OCI-LY7 (cell line): ENCODE data around the gene IGF2.

ENCODE experiments used
- EZH2phosphoT487 ChIP-seq: fragments of 200-600 bp; sonication (generic); IDR thresholded peaks from 2 replicates; pipeline ENCODE4 v1.6.1; 2018; ENCODE audit warnings: low read depth, borderline replicate concordance, mild to moderate bottlenecking, mixed run types, antibody characterized with exemption, low read length, moderate library complexity, mixed read lengths
- TF ChIP-seq, protein P1 (sequence below): fragments of 200-600 bp; sonication (generic); conservative IDR thresholded peaks from 2 replicates; pipeline ENCODE4 v1.5.1; 2014; ENCODE audit warnings: mild to moderate bottlenecking, antibody characterized with exemption, low read length, moderate library complexity, mixed read lengths

GRCh38 chr11:2092956-2093412 is 46.2 kb downstream of the IGF2 start:
- TF ChIP-seq, protein P1, sequence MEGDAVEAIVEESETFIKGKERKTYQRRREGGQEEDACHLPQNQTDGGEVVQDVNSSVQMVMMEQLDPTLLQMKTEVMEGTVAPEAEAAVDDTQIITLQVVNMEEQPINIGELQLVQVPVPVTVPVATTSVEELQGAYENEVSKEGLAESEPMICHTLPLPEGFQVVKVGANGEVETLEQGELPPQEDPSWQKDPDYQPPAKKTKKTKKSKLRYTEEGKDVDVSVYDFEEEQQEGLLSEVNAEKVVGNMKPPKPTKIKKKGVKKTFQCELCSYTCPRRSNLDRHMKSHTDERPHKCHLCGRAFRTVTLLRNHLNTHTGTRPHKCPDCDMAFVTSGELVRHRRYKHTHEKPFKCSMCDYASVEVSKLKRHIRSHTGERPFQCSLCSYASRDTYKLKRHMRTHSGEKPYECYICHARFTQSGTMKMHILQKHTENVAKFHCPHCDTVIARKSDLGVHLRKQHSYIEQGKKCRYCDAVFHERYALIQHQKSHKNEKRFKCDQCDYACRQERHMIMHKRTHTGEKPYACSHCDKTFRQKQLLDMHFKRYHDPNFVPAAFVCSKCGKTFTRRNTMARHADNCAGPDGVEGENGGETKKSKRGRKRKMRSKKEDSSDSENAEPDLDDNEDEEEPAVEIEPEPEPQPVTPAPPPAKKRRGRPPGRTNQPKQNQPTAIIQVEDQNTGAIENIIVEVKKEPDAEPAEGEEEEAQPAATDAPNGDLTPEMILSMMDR: no peak
- TF ChIP-seq EZH2phosphoT487: no peak
